Kidney (tissue), 14 donors: Measurements from ENCODE around the gene ATF7. TPM values are rescaled to one million over a fixed set of nuclear protein-coding genes. Genes with fewer than 3 reads are reported as not detected.

ENCODE experiments used
- DNase-seq, 5 donors: peaks; one replicate each; pipeline ENCODE4 v3.0.0-alpha.2; 2013 to 2020
- FAIRE-seq: peaks from 2 replicates; lab custom pipeline; 2012; peaks lifted over from hg19 to GRCh38; lab: Jason Lieb, UNC
- H3K27ac ChIP-seq, 2 donors: one replicate each; pipeline ENCODE4 v1.7.0; 2013; ENCODE audit warnings: low read depth in 2 of 2, low read length in 2 of 2, inconsistent platforms in 1 of 2
- H3K27me3 ChIP-seq: one replicate; pipeline ENCODE4 v1.7.1; 2013; ENCODE audit warnings: low read length, inconsistent platforms; ENCODE audit not compliant: control insufficient read depth, insufficient read depth
- H3K36me3 ChIP-seq, 3 donors: one replicate each; pipeline versions ENCODE4 v1.7.0 to v1.7.1; 2013; ENCODE audit warnings: low read length in 3 of 3, control low read depth in 1 of 3, inconsistent platforms in 1 of 3; ENCODE audit not compliant: insufficient read depth in 3 of 3, control insufficient read depth in 2 of 3
- H3K4me1 ChIP-seq, 3 donors: one replicate each; pipeline versions ENCODE4 v1.7.0 to v1.7.1; 2013; ENCODE audit warnings: low read length in 3 of 3, inconsistent platforms in 1 of 3, low read depth in 1 of 3; ENCODE audit not compliant: control insufficient read depth in 2 of 3, insufficient read depth in 2 of 3
- H3K4me3 ChIP-seq, 3 donors: one replicate each; pipeline versions ENCODE4 v1.7.0 to v1.8.1; 2013; ENCODE audit warnings: low read length in 3 of 3, control low read depth in 1 of 3, inconsistent platforms in 1 of 3
- H3K9ac ChIP-seq, 3 donors: one replicate each; pipeline versions ENCODE4 v1.7.0 to v1.7.1; 2013; ENCODE audit warnings: low read length in 3 of 3, control low read depth in 1 of 3, inconsistent platforms in 1 of 3
- H3K9me3 ChIP-seq, 3 donors: one replicate each; pipeline versions ENCODE4 v1.7.0 to v1.7.1; 2013; ENCODE audit warnings: low read length in 3 of 3, control low read depth in 1 of 3, inconsistent platforms in 1 of 3; ENCODE audit not compliant: control insufficient read depth in 2 of 3, insufficient read depth in 1 of 3
- CTCF ChIP-seq: IDR thresholded peaks from 3 replicates; pipeline ENCODE4 v1.5.1; 2012; ENCODE audit warnings: mild to moderate bottlenecking, moderate library complexity, borderline replicate concordance; ENCODE audit not compliant: insufficient read depth; ENCODE audit errors: extremely low read depth
- intact Hi-C: fragments of 100-400 bp; cut with DNase I; formaldehyde crosslinking; loops from one replicate; pipeline ENCODE4 v1.11.1; 2022
- polyA plus RNA-seq: library from polyadenylated mRNA; stranded (reverse); fragments of 350-450 nt; fragmentation: Illumina TruSeq; extraction: RNeasy Lipid Tissue Mini Kit (QIAGEN cat#74804); gene quantifications from one replicate; pipeline ENCODE4 v1.2.3, GENCODE V29; 2014; ENCODE audit warnings: low read depth, low replicate concordance; ENCODE audit not compliant: insufficient read depth
- total RNA-seq: library from RNA; stranded (reverse); fragmentation: NEBNext Ultra II Directional; extraction: Animal tissue kit (Norgen Biotek cat#: 25700); gene quantifications from one replicate; pipeline ENCODE4 v1.2.1, GENCODE V29; 2021
- donor health status: control.
- donor health status: control.
- donor health status: control.
- donor health status: control.
- donor health status: control.
- donor health status: DM: yes; HTN: yes; CAD: no.
- donor health status: Normal renal cell carcinoma (clear cell type).

Gene ATF7
- total and polyA plus RNA-seq, 2 donors from 2014 or later: 16.2 to 54.7 TPM

GRCh38 chr12:53572134-53572758 is 53.9 kb downstream of the ATF7 start:
- no peaks in the 10 kb centered on the region for H3K9me3 ChIP-seq
- DNase-seq: no peak
- no peak for TF ChIP-seq CTCF
- no peaks in the 10 kb centered on the region for H3K36me3 ChIP-seq
- FAIRE-seq: no peak
- intact Hi-C loops: no loop called here
- H3K9ac ChIP-seq: no peak overlapping the region
- no peak overlapping the region for H3K4me3 ChIP-seq
- H3K4me1 ChIP-seq: no peaks in the 10 kb centered on the region
- H3K27me3 ChIP-seq: no peaks in the 10 kb centered on the region
- no peak overlapping the region for H3K27ac ChIP-seq

- intact Hi-C loops: no loop called here
- FAIRE-seq: no peak
These were observed 54.9 kb downstream of the ATF7 start for GRCh38 chr12:53571295-53571694.

DNA sequence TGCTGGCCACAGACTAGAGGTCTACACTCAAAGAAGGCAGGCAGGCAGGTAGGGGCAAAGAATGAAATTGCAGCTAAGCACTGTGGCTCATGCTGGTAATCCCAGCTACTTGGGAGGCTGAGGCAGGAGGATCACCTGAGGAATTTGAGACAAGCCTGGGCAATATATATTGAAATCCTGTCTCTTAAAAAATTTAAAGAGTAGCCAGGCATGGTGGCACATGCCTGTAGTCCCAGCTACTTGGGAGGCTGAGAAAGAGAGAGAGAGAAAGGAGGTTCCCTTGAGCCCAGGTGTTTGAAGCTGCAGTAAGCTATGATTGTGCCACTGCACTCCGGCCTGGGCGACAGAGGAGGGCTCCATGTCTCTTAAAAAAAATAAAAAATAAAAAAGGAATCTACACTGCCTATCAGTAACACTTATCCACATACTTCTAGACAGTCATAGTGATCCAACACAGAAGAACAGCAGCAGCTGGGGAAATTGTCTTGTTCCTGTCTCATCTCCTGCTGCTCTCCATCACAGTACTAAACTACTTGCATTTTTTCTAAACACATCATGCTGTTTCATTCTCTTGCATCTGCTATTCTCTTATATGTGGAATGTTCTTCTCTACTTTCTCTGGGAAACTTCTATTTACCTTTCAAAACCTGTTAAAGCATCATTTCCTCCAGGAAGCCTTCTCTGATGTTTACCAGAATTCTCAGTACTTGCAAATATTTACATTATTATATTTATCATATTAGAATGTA is 57.2 kb downstream of the ATF7 start:
- no peaks in the 10 kb centered on the region for H3K9me3 ChIP-seq
- FAIRE-seq (no peak), DNase-seq (peak in 1 of 5 donors; percentile 65)
- H3K36me3 ChIP-seq: no peaks in the 10 kb centered on the region
- H3K4me1 ChIP-seq: peaks cover 0 to 5% (median 0%) of the 10 kb centered on the region in 3 donors
- no peak for TF ChIP-seq CTCF
- H3K4me3 ChIP-seq: no peak overlapping the region
- no peak overlapping the region for H3K27ac ChIP-seq
- no peak overlapping the region for H3K9ac ChIP-seq
- intact Hi-C loops: no loop called here
- H3K27me3 ChIP-seq: no peaks in the 10 kb centered on the region

More at GRCh38 chr12:53571295-53571694, 54.9 kb downstream of the ATF7 start:
- Histone ChIP-seq H3K27me3 (no peaks in the 10 kb centered on the region), H3K4me1 (no peaks in the 10 kb centered on the region), H3K27ac (no peak overlapping the region), H3K9ac (no peak overlapping the region), H3K9me3 (no peaks in the 10 kb centered on the region), H3K36me3 (no peaks in the 10 kb centered on the region), H3K4me3 (no peak overlapping the region)
- no peak for TF ChIP-seq CTCF
- no peak for DNase-seq
